ENCODE measurements around the gene ZNF384. TPM values are rescaled to one million over a fixed set of nuclear protein-coding genes. Genes with fewer than 3 reads are reported as not detected.

Gene ZNF384
- total RNA-seq, 2 donors from 2014 or later: 42.9 to 68.6 TPM

DNA sequence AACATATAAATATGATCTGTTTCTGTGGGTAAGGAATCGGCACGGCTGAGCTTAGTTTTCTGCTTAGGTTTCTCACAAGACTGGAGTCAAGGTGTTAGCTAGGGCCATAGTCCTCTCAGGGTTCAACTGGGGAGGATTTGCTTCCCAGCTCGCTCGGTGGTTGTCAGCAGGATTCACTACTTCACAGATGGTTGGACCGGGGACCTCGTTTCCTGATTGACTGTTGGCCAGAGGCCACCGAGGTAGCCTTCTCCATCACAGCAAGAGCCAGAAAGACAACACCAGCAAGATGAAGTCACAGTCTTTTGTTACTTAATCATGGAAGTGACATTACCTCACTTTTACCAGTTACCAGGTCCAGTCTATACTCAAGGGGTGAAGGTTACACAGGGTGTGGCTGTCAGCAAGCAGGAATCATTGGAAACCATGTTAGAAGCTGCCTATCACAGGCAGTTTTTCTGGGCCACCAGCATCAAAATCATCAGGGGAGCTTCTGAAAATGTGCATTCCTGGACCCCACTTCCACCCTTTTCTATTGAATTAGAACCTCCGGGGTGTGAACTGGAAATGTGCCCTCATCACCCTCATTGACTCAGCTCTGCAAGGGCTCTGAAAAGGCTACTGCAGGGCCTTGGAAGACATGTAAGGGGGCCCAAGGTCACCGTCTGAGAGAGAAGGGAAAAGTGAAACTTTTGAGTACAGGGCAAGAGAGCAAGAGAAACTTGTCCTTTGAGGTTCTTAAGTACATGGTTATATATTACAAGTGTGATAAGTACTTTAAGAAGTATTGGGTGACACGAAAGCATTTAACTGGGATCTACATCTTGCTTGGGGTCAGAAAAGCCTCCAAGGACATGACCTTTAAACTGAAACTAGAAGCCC is 45.6 kb upstream of the ZNF384 start:
- no peak for TF ChIP-seq POLR2A (IDR thresholded peaks at IDR 0.05)
- TF ChIP-seq, protein P1, sequence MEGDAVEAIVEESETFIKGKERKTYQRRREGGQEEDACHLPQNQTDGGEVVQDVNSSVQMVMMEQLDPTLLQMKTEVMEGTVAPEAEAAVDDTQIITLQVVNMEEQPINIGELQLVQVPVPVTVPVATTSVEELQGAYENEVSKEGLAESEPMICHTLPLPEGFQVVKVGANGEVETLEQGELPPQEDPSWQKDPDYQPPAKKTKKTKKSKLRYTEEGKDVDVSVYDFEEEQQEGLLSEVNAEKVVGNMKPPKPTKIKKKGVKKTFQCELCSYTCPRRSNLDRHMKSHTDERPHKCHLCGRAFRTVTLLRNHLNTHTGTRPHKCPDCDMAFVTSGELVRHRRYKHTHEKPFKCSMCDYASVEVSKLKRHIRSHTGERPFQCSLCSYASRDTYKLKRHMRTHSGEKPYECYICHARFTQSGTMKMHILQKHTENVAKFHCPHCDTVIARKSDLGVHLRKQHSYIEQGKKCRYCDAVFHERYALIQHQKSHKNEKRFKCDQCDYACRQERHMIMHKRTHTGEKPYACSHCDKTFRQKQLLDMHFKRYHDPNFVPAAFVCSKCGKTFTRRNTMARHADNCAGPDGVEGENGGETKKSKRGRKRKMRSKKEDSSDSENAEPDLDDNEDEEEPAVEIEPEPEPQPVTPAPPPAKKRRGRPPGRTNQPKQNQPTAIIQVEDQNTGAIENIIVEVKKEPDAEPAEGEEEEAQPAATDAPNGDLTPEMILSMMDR (IDR thresholded peaks at IDR 0.05): no peak
- TF ChIP-seq POLR2AphosphoS5 (IDR thresholded peaks at IDR 0.05): no peak
- intact Hi-C loops (cut with DNase I): loop anchor here (5.0 kb wide), 1 partner anchor 43 kb away; no protein-coding TSS in a partner anchor
- no peaks in the 10 kb centered on the region for H3K9me3 ChIP-seq
- WGBS: 75% methylated on average over 10 of the region's 10 CpGs
- no peak for DNase-seq (ENCODE audit: low spot score)
- H3K36me3 ChIP-seq: peaks cover 5 to 8% of the 10 kb centered on the region in 2 donors
- H3K27ac ChIP-seq: peak overlapping the region; percentile 20 to 57
- H3K4me3 ChIP-seq: no peak overlapping the region
- H3K4me1 ChIP-seq (replicated peaks): no peaks in the 10 kb centered on the region
- H3K27me3 ChIP-seq (replicated peaks; ENCODE audit: insufficient read depth): no peaks in the 10 kb centered on the region

DNA sequence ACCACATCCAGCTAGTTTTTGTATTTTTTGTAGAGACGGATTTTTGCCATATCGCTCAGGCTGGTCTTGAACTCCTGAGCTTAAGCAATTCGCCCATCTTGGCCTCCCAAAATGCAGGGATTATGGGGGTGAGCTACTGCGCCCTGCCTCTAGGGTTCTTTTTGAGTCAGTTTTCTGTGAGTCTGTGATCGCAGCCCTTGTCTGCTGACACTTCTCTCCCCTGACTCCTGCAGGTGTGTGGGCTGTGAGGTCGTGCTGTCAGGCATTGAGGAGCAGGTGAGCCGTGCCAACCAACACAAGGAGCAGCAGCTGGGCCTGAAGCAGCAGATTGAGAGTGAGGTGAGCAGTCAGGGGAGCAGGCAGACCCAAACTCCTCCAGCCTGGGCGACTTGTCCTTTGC is 41.0 kb upstream of the ZNF384 start:
- no peaks in the 10 kb centered on the region for H3K27me3 ChIP-seq (replicated peaks; ENCODE audit: insufficient read depth)
- DNase-seq (ENCODE audit: low spot score): no peak
- intact Hi-C loops (cut with DNase I): no loop called here
- H3K36me3 ChIP-seq: peaks cover 13 to 14% of the 10 kb centered on the region in 2 donors
- H3K4me3 ChIP-seq: no peak overlapping the region
- no peak overlapping the region for H3K27ac ChIP-seq
- H3K4me1 ChIP-seq (replicated peaks): no peaks in the 10 kb centered on the region
- 87% methylated on average over 8 of the region's 8 CpGs for WGBS
- TF ChIP-seq, protein P1 (IDR thresholded peaks at IDR 0.05): no peak
- TF ChIP-seq POLR2A (IDR thresholded peaks at IDR 0.05): no peak
- no peak for TF ChIP-seq POLR2AphosphoS5 (IDR thresholded peaks at IDR 0.05)
- no peaks in the 10 kb centered on the region for H3K9me3 ChIP-seq

DNA sequence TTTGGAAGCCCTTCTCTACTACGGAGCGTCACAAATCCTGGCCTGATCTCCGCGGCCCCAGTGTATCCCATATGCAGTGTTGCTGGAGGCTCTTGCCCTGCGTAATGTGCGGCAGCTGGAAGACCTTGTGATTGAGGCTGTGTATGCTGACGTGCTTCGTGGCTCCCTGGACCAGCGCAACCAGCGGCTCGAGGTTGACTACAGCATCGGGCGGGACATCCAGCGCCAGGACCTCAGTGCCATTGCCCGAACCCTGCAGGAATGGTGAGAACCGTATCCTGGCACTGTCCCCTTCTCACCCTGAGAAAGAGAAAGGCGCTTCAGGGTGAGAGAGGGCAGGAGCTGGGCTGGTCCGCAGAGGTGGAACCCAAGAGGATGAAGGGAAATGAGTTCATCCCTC is 40.0 kb upstream of the ZNF384 start:
- WGBS: 96% methylated on average over 18 of the region's 18 CpGs
- Histone ChIP-seq H3K36me3 (peaks cover 13 to 14% of the 10 kb centered on the region in 2 donors), H3K27ac (no peak overlapping the region), H3K4me3 (no peak overlapping the region), H3K9me3 (no peaks in the 10 kb centered on the region), H3K27me3 (replicated peaks; ENCODE audit: insufficient read depth) (no peaks in the 10 kb centered on the region), H3K4me1 (replicated peaks) (no peaks in the 10 kb centered on the region)
- intact Hi-C loops (cut with DNase I): no loop called here
- no peak for DNase-seq (ENCODE audit: low spot score)
- TF ChIP-seq POLR2AphosphoS5 (IDR thresholded peaks at IDR 0.05): no peak
- TF ChIP-seq, protein P1 (IDR thresholded peaks at IDR 0.05): no peak
- TF ChIP-seq POLR2A (IDR thresholded peaks at IDR 0.05): no peak

DNA sequence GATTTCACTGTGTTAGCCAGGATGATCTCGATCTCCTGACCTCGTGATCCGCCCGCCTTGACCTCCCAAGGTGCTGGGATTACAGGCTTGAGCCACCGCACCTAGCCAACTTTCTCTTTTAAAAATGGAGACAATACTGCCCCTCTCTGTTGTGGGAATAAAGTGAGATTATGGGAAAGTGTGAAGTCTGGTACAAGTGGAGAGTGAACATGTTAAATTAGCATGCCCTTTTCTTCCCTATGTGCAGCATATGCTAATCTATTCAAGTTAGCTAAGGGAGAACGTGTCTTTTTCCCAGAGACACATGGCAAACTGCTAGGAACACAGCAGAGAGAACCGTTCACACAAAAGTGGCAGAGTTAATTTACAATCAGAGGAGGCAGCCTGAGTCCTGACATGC is 36.2 kb upstream of the ZNF384 start:
- H3K27ac ChIP-seq: no peak overlapping the region
- no peak for DNase-seq (ENCODE audit: low spot score)
- TF ChIP-seq, protein P1 (IDR thresholded peaks at IDR 0.05): no peak
- no peak for TF ChIP-seq POLR2AphosphoS5 (IDR thresholded peaks at IDR 0.05)
- no peak for TF ChIP-seq POLR2A (IDR thresholded peaks at IDR 0.05)
- intact Hi-C loops (cut with DNase I): no loop called here
- peaks cover 5 to 9% of the 10 kb centered on the region in 2 donors for H3K36me3 ChIP-seq
- H3K4me1 ChIP-seq (replicated peaks): no peaks in the 10 kb centered on the region
- no peaks in the 10 kb centered on the region for H3K27me3 ChIP-seq (replicated peaks; ENCODE audit: insufficient read depth)
- H3K4me3 ChIP-seq: no peak overlapping the region
- 92% methylated on average over 7 of the region's 7 CpGs for WGBS
- no peaks in the 10 kb centered on the region for H3K9me3 ChIP-seq

Data from prostate gland (tissue), 2 donors.